Activated CD8-positive, alpha-beta memory T cell treated with anti-CD3 and anti-CD28 coated beads for 24 hours (primary cell): Measurements from ENCODE around the gene METTL1.
A peak's percentile ranks its signal among the peaks of the same experiment; 100 is the strongest.

Source experiments
- DNase-seq: peaks from one replicate; pipeline ENCODE4 v3.0.0-alpha.2; 2020

METTL1 gene

GRCh38 chr12:57735952-57736740, 35.8 kb downstream of the METTL1 start:
- DNase-seq, result no peak

- DNase-seq, result no peak
These were observed 36.6 kb downstream of the METTL1 start for GRCh38 chr12:57735198-57735855.

GRCh38 chr12:57734591-57734990, 37.3 kb downstream of the METTL1 start:
- no peak for DNase-seq

- no peak for DNase-seq
These were observed 38.0 kb downstream of the METTL1 start for GRCh38 chr12:57733928-57734327.

- no peak for DNase-seq
These were observed 38.9 kb downstream of the METTL1 start for GRCh38 chr12:57732726-57733593.

- DNase-seq, result no peak
These were observed 39.6 kb downstream of the METTL1 start for GRCh38 chr12:57732270-57732669.

- DNase-seq, result no peak
These were observed 40.4 kb downstream of the METTL1 start for GRCh38 chr12:57731411-57732080.

GRCh38 chr12:57730336-57731067, 41.4 kb downstream of the METTL1 start:
- DNase-seq, result no peak

- no peak for DNase-seq
These were observed 42.5 kb downstream of the METTL1 start for GRCh38 chr12:57729321-57729844.

GRCh38 chr12:57727758-57728395, 44.0 kb downstream of the METTL1 start:
- DNase-seq, result peak; percentile 35

- peak; percentile 51 for DNase-seq
These were observed 44.8 kb downstream of the METTL1 start for GRCh38 chr12:57726884-57727757.

- DNase-seq, result peak; percentile 59
These were observed 45.6 kb downstream of the METTL1 start for GRCh38 chr12:57726151-57726883.

GRCh38 chr12:57725851-57726150, 46.1 kb downstream of the METTL1 start:
- peak; percentile 47 for DNase-seq

- DNase-seq, result peak; percentile 45
These were observed 46.8 kb downstream of the METTL1 start for GRCh38 chr12:57724936-57725740.

- peak; percentile 53 for DNase-seq
These were observed 47.6 kb downstream of the METTL1 start for GRCh38 chr12:57724003-57724935.

GRCh38 chr12:57723630-57723962, 48.3 kb downstream of the METTL1 start:
- no peak for DNase-seq

GRCh38 chr12:57722716-57723629, 48.9 kb downstream of the METTL1 start:
- peak; percentile 33 for DNase-seq
